ENCODE data around the gene NAALADL2.

NAALADL2 gene

DNA sequence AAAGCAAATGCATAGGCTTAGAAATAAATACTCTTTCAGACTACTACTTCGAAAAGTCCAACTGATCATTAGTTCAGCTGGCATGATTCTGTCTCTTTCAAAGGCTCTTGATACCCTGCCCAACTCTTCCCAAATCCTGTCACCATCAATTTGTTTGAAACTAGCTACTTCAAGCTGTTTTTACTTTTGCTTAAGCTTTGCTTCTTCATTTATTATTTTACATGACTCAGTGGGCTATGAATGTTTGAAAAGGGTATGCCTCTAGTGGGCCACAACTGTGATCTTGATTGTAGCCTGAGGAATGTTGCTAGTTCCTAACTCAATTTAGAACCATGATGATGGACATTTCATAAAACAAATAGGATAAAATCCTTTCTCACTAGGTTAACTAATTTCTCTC, 340.8 kb downstream of the NAALADL2 start:
- TF ChIP-seq, protein P1, sequence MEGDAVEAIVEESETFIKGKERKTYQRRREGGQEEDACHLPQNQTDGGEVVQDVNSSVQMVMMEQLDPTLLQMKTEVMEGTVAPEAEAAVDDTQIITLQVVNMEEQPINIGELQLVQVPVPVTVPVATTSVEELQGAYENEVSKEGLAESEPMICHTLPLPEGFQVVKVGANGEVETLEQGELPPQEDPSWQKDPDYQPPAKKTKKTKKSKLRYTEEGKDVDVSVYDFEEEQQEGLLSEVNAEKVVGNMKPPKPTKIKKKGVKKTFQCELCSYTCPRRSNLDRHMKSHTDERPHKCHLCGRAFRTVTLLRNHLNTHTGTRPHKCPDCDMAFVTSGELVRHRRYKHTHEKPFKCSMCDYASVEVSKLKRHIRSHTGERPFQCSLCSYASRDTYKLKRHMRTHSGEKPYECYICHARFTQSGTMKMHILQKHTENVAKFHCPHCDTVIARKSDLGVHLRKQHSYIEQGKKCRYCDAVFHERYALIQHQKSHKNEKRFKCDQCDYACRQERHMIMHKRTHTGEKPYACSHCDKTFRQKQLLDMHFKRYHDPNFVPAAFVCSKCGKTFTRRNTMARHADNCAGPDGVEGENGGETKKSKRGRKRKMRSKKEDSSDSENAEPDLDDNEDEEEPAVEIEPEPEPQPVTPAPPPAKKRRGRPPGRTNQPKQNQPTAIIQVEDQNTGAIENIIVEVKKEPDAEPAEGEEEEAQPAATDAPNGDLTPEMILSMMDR (IDR thresholded peaks at IDR 0.05; ENCODE audit: low read length) = no peak
- TF ChIP-seq EZH2 (IDR thresholded peaks at IDR 0.05; ENCODE audit: borderline replicate concordance, low read length) = no peak
- Histone ChIP-seq H3K4me1 (ENCODE audit: insufficient read depth, low read length, severe bottlenecking) (no peaks in the 10 kb centered on the region), H3K4me2 (ENCODE audit: low read length) (no peak overlapping the region), H3F3A (ENCODE audit: insufficient read depth, low read length) (no peaks in the 10 kb centered on the region), H3K4me3 (ENCODE audit: low read depth, low read length, poor library complexity, severe bottlenecking) (no peak overlapping the region), H3K27ac (ENCODE audit: low read depth, low read length, poor library complexity, severe bottlenecking) (no peak overlapping the region), H3K79me2 (ENCODE audit: insufficient read depth, low read length) (no peaks in the 10 kb centered on the region), H3K9ac (ENCODE audit: low read length) (no peak overlapping the region), H3K9me2 (ENCODE audit: low read depth, low read length) (no peaks in the 10 kb centered on the region), H3K27me3 (ENCODE audit: insufficient read depth, low read length) (no peaks in the 10 kb centered on the region), H3K36me3 (ENCODE audit: insufficient read depth, low read length) (no peaks in the 10 kb centered on the region), H4K20me1 (ENCODE audit: insufficient read depth, low read length) (no peaks in the 10 kb centered on the region), H2AFZ (ENCODE audit: low read length) (no peak overlapping the region), H3K9me3 (ENCODE audit: low read length) (no peaks in the 10 kb centered on the region)

DNA sequence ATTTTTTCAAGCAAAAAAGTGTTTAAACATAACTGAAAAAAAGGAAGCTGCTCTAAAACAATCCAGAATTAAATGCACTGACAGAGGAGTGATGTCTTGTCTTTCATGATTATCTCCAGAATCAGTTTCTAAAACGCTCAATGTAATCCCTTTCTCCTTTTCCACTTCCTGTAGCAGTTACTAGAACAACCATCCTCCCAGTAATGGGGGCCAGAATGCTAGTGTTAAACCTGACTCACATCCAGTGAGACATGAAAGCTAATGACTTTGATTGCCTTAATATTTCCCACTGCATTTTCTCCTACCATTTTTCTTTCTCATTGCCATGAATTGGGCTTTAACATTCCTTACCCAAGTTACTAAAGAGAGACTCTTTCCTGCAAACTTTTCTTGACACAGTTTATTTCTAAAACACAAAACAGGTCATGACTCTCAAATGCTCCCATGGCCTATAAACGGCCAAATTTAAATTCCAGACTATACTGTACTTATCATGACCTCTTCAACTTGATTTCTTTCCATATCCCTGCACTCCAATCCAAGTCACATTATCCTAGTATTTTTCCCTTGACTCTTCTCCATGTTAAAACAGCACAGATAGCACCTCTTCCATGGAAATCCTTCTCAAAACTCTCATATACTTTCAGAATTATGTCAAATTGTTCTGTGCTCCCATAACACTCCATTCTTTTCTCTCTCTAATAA, 341.4 kb downstream of the NAALADL2 start:
- no peak overlapping the region for H3K27ac ChIP-seq (ENCODE audit: low read depth, low read length, poor library complexity, severe bottlenecking)
- no peaks in the 10 kb centered on the region for H3K27me3 ChIP-seq (ENCODE audit: insufficient read depth, low read length)
- no peak overlapping the region for H3K9ac ChIP-seq (ENCODE audit: low read length)
- no peaks in the 10 kb centered on the region for H3K9me3 ChIP-seq (ENCODE audit: low read length)
- no peaks in the 10 kb centered on the region for H4K20me1 ChIP-seq (ENCODE audit: insufficient read depth, low read length)
- H3K9me2 ChIP-seq (ENCODE audit: low read depth, low read length) = no peaks in the 10 kb centered on the region
- no peaks in the 10 kb centered on the region for H3K4me1 ChIP-seq (ENCODE audit: insufficient read depth, low read length, severe bottlenecking)
- H3K36me3 ChIP-seq (ENCODE audit: insufficient read depth, low read length) = no peaks in the 10 kb centered on the region
- H3F3A ChIP-seq (ENCODE audit: insufficient read depth, low read length) = no peaks in the 10 kb centered on the region
- TF ChIP-seq EZH2 (IDR thresholded peaks at IDR 0.05; ENCODE audit: borderline replicate concordance, low read length) = no peak
- TF ChIP-seq, protein P1 (IDR thresholded peaks at IDR 0.05; ENCODE audit: low read length) = no peak
- no peak overlapping the region for H2AFZ ChIP-seq (ENCODE audit: low read length)
- no peak overlapping the region for H3K4me2 ChIP-seq (ENCODE audit: low read length)
- no peak overlapping the region for H3K4me3 ChIP-seq (ENCODE audit: low read depth, low read length, poor library complexity, severe bottlenecking)
- no peaks in the 10 kb centered on the region for H3K79me2 ChIP-seq (ENCODE audit: insufficient read depth, low read length)

DNA sequence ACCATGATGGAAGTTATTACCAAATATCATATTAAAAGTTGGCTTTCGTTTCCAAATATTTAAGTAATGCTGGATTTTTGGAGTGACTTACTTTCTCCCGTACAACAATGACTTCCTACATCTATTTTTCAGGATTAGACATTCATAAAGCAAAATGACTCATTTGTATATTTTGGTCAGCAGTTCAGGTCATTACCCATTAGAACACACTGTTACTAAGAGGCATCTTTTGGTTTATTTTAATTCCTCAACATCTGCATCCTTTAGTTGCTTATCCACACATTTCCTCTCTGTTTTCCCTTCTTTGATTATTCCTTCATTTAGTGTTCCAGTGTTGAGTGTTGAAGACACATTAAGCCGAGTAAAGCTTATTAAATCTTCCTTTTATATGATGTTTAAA, 348.2 kb downstream of the NAALADL2 start:
- Histone ChIP-seq H3K79me2 (ENCODE audit: insufficient read depth, low read length) (no peaks in the 10 kb centered on the region), H4K20me1 (ENCODE audit: insufficient read depth, low read length) (no peaks in the 10 kb centered on the region), H3K9ac (ENCODE audit: low read length) (no peak overlapping the region), H3F3A (ENCODE audit: insufficient read depth, low read length) (no peaks in the 10 kb centered on the region), H3K4me1 (ENCODE audit: insufficient read depth, low read length, severe bottlenecking) (no peaks in the 10 kb centered on the region), H3K4me3 (ENCODE audit: low read depth, low read length, poor library complexity, severe bottlenecking) (no peak overlapping the region), H3K27me3 (ENCODE audit: insufficient read depth, low read length) (no peaks in the 10 kb centered on the region), H3K4me2 (ENCODE audit: low read length) (no peak overlapping the region), H3K9me2 (ENCODE audit: low read depth, low read length) (no peaks in the 10 kb centered on the region), H3K27ac (ENCODE audit: low read depth, low read length, poor library complexity, severe bottlenecking) (no peak overlapping the region), H3K9me3 (ENCODE audit: low read length) (no peaks in the 10 kb centered on the region), H2AFZ (ENCODE audit: low read length) (no peak overlapping the region), H3K36me3 (ENCODE audit: insufficient read depth, low read length) (no peaks in the 10 kb centered on the region)
- no peak for TF ChIP-seq EZH2 (IDR thresholded peaks at IDR 0.05; ENCODE audit: borderline replicate concordance, low read length)
- TF ChIP-seq, protein P1 (IDR thresholded peaks at IDR 0.05; ENCODE audit: low read length) = no peak

All from OCI-LY1 (cell line).